Right lobe of liver (tissue), 6 donors: ENCODE measurements around the gene VRK2. TPM values are rescaled to one million over a fixed set of nuclear protein-coding genes. Genes with fewer than 3 reads are reported as not detected.

ENCODE experiments used
- ATAC-seq, 4 donors: fragments of 200-7000 bp; cut with Tn5 transposase; one replicate each; pipeline ENCODE4 v1.9.1; 2020; ENCODE audit warnings: mild to moderate bottlenecking in 4 of 4, moderate library complexity in 4 of 4
- DNase-seq, 3 donors: peaks; one replicate each; pipeline ENCODE4 v3.0.0-alpha.2; 2020
- H3K27ac ChIP-seq, 3 donors: fragments of 200-600 bp; one replicate each; pipeline ENCODE4 v1.8.0; 2022
- H3K27me3 ChIP-seq, 2 donors: fragments of 200-600 bp; one replicate each; pipeline ENCODE4 v1.8.0; 2022
- H3K36me3 ChIP-seq, 4 donors: fragments of 200-600 bp; sonication (generic) in 1 of 4; one replicate each; pipeline versions ENCODE4 v1.5.1 to v1.8.0; 2017 to 2022; ENCODE audit warnings: control low read depth in 1 of 4
- H3K4me1 ChIP-seq, 4 donors: fragments of 200-600 bp; sonication (generic) in 1 of 4; one replicate each; pipeline versions ENCODE4 v1.5.1 to v1.8.0; 2017 to 2022; ENCODE audit warnings: control low read depth in 1 of 4
- H3K4me3 ChIP-seq, 3 donors: fragments of 200-600 bp; one replicate each; pipeline ENCODE4 v1.8.0; 2022
- H3K9me3 ChIP-seq, 4 donors: fragments of 200-600 bp; sonication (generic) in 1 of 4; one replicate each; pipeline versions ENCODE4 v1.5.1 to v1.8.0; 2017 to 2022; ENCODE audit warnings: control low read depth in 1 of 4
- CTCF ChIP-seq, 4 donors: fragments of 200-600 bp in 3 of 4; fragments of 450-650 bp in 1 of 4; IDR thresholded peaks; one replicate each; pipeline versions ENCODE4 v1.5.1 to v1.8.0; 2016 to 2022; ENCODE audit warnings: antibody characterized with exemption in 4 of 4, mild to moderate bottlenecking in 2 of 4
- POLR2A ChIP-seq: fragments of 450-650 bp; IDR thresholded peaks from one replicate; pipeline ENCODE4 v1.6.1; 2017; ENCODE audit warnings: antibody characterized with exemption, mild to moderate bottlenecking
- WGBS: methylation state at CpG from one replicate; pipeline ENCODE4 v1.1.6; 2018; ENCODE audit warnings: low coverage, low lambda C conversion rate; ENCODE audit not compliant: insufficient coverage; ENCODE audit errors: missing lambda C conversion rate; 5-methylcytosine and 5-hydroxymethylcytosine counted together
- intact Hi-C, 2 donors: fragments of 100-400 bp; cut with DNase I; formaldehyde crosslinking; loops; one replicate each; pipeline versions ENCODE4 v1.11.2 to v1.14.1; 2022
- total RNA-seq, 6 experiments: library from RNA; depleted of rRNA in 2 of 6; stranded (reverse); fragments of >200 nt in 2 of 6; fragmentation: NEBNext Ultra II Directional in 3 of 6; extraction: Animal tissue kit (Norgen Biotek cat#: 25700) in 3 of 6; gene quantifications; one replicate each; pipeline versions ENCODE4 v1.1.0 to v1.2.4, GENCODE V29; 2016 to 2023
- donor health status: DM: no; HTN: yes; CAD: no.
- donor health status: DM: no; HTN: no; CAD: no.
- donor health status: DM: no; HTN: no; CAD: no.
- donor health status: DM: no; HTN: yes; CAD: no.
- donor health status: DM: no; HTN: yes; CAD: no.

Gene VRK2
- total RNA-seq, 6 experiments from 2014 or later, result 7.7 to 13.0 (median 10.2) TPM

GRCh38 chr2:58019229-58019628 lies 27.4 kb upstream of the VRK2 start:
- no peak for ATAC-seq
- no peaks in the 10 kb centered on the region for H3K36me3 ChIP-seq
- intact Hi-C loops, result no loop called here
- DNase-seq, result no peak
- no peak for TF ChIP-seq POLR2A
- TF ChIP-seq CTCF (IDR thresholded peaks at IDR 0.05), result no peak
- H3K9me3 ChIP-seq, result no peaks in the 10 kb centered on the region
- no peak overlapping the region for H3K27ac ChIP-seq
- H3K4me1 ChIP-seq, result no peaks in the 10 kb centered on the region
- H3K27me3 ChIP-seq, result no peaks in the 10 kb centered on the region
- 67% methylated on average over 1 of the region's 1 CpG for WGBS
- H3K4me3 ChIP-seq, result no peak overlapping the region

- H3K4me1 ChIP-seq, result no peaks in the 10 kb centered on the region
- H3K36me3 ChIP-seq, result no peaks in the 10 kb centered on the region
- ATAC-seq (no peak), DNase-seq (no peak)
- H3K27ac ChIP-seq, result no peak overlapping the region
- no peaks in the 10 kb centered on the region for H3K9me3 ChIP-seq
- H3K27me3 ChIP-seq, result no peaks in the 10 kb centered on the region
- TF ChIP-seq CTCF (IDR thresholded peaks at IDR 0.05), result no peak
- TF ChIP-seq POLR2A, result no peak
- WGBS, result 80% methylated on average over 2 of the region's 2 CpGs
- intact Hi-C loops, result no loop called here
- H3K4me3 ChIP-seq, result no peak overlapping the region
Measured at GRCh38 chr2:58025150-58025933, 21.3 kb upstream of the VRK2 start.

- no peaks in the 10 kb centered on the region for H3K27me3 ChIP-seq
- ATAC-seq, result no peak
- TF ChIP-seq CTCF (IDR thresholded peaks at IDR 0.05) (no peak), POLR2A (no peak)
- no peaks in the 10 kb centered on the region for H3K9me3 ChIP-seq
- H3K4me1 ChIP-seq, result no peaks in the 10 kb centered on the region
- no peak for DNase-seq
- intact Hi-C loops, result no loop called here
- no peaks in the 10 kb centered on the region for H3K36me3 ChIP-seq
- H3K27ac ChIP-seq, result no peak overlapping the region
- no peak overlapping the region for H3K4me3 ChIP-seq
Measured at GRCh38 chr2:58027029-58027428, 19.6 kb upstream of the VRK2 start.

- WGBS, result 86% methylated on average over 1 of the region's 1 CpG
- ATAC-seq, result no peak
- intact Hi-C loops, result no loop called here
Measured at GRCh38 chr2:58030771-58031170, 15.8 kb upstream of the VRK2 start.

More at GRCh38 chr2:58030771-58031170, 15.8 kb upstream of the VRK2 start:
- H3K4me1 ChIP-seq, result no peaks in the 10 kb centered on the region
- no peak overlapping the region for H3K27ac ChIP-seq
- no peaks in the 10 kb centered on the region for H3K36me3 ChIP-seq
- no peaks in the 10 kb centered on the region for H3K27me3 ChIP-seq
- TF ChIP-seq POLR2A (no peak), CTCF (IDR thresholded peaks at IDR 0.05) (no peak)
- no peaks in the 10 kb centered on the region for H3K9me3 ChIP-seq
- H3K4me3 ChIP-seq, result no peak overlapping the region
- no peak for DNase-seq
